Loucy (cell line): ENCODE data around the gene TMEM94.

Source experiments
- EZH2phosphoT487 ChIP-seq: fragments of 200-600 bp; IDR thresholded peaks from 2 replicates; pipeline ENCODE4 v1.6.1; 2018; ENCODE audit warnings: antibody characterized with exemption, mild to moderate bottlenecking, moderate library complexity, borderline replicate concordance
- TF ChIP-seq, protein P1 (sequence below): fragments of 200-600 bp; sonication (generic); conservative IDR thresholded peaks from 2 replicates; pipeline ENCODE4 v1.5.1; 2014; ENCODE audit warnings: mild to moderate bottlenecking, antibody characterized with exemption, low read length

- TF ChIP-seq, protein P1, sequence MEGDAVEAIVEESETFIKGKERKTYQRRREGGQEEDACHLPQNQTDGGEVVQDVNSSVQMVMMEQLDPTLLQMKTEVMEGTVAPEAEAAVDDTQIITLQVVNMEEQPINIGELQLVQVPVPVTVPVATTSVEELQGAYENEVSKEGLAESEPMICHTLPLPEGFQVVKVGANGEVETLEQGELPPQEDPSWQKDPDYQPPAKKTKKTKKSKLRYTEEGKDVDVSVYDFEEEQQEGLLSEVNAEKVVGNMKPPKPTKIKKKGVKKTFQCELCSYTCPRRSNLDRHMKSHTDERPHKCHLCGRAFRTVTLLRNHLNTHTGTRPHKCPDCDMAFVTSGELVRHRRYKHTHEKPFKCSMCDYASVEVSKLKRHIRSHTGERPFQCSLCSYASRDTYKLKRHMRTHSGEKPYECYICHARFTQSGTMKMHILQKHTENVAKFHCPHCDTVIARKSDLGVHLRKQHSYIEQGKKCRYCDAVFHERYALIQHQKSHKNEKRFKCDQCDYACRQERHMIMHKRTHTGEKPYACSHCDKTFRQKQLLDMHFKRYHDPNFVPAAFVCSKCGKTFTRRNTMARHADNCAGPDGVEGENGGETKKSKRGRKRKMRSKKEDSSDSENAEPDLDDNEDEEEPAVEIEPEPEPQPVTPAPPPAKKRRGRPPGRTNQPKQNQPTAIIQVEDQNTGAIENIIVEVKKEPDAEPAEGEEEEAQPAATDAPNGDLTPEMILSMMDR, result no peak
- no peak for TF ChIP-seq EZH2phosphoT487
These were observed 35.2 kb downstream of the TMEM94 start for GRCh38 chr17:75491680-75492079.
